DOHH2 (cell line): Measurements from ENCODE around the gene LRRC4C.

Experiments used
- H3F3A ChIP-seq: fragments of 200-600 bp; sonication (generic), shearing (Covaris generic); 2 replicates; pipeline ENCODE4 v1.6.0; 2016; ENCODE audit warnings: antibody characterized with exemption, mild to moderate bottlenecking; ENCODE audit not compliant: control insufficient read depth, insufficient read depth
- H3K27ac ChIP-seq: fragments of 200-600 bp; sonication (generic); 2 replicates; pipeline ENCODE4 v1.5.1; 2014; ENCODE audit warnings: low read depth, mild to moderate bottlenecking, low read length, moderate library complexity
- H3K27me3 ChIP-seq: fragments of 200-600 bp; sonication (generic); 2 replicates; pipeline ENCODE4 v1.6.1; 2014; ENCODE audit warnings: mild to moderate bottlenecking, low read length, mixed read lengths; ENCODE audit not compliant: control insufficient read depth
- H3K36me3 ChIP-seq: fragments of 200-600 bp; sonication (generic); 2 replicates; pipeline ENCODE4 v1.6.1; 2014; ENCODE audit warnings: mild to moderate bottlenecking, low read length, moderate library complexity, mixed read lengths; ENCODE audit not compliant: control insufficient read depth
- H3K4me1 ChIP-seq: fragments of 200-600 bp; sonication (generic); 2 replicates; pipeline ENCODE4 v1.6.1; 2014; ENCODE audit warnings: mild to moderate bottlenecking, low read length, mixed read lengths; ENCODE audit not compliant: control insufficient read depth
- H3K4me2 ChIP-seq: fragments of 200-600 bp; sonication (generic); 2 replicates; pipeline ENCODE4 v1.6.0; 2014; ENCODE audit warnings: mild to moderate bottlenecking, low read length, moderate library complexity
- H3K4me3 ChIP-seq: fragments of 200-600 bp; sonication (generic); 2 replicates; pipeline ENCODE4 v1.5.1; 2014; ENCODE audit warnings: mild to moderate bottlenecking, low read length, mixed read lengths
- H3K79me2 ChIP-seq: fragments of 200-600 bp; sonication (generic); 2 replicates; pipeline ENCODE4 v1.6.1; 2014; ENCODE audit warnings: mild to moderate bottlenecking, low read length, mixed read lengths; ENCODE audit not compliant: control insufficient read depth
- H3K9me2 ChIP-seq: fragments of 200-600 bp; sonication (generic); replicated peaks from 2 replicates; pipeline ENCODE4 v1.6.1; 2014; ENCODE audit warnings: mild to moderate bottlenecking, low read length, mixed read lengths; ENCODE audit not compliant: control insufficient read depth
- H3K9me3 ChIP-seq: fragments of 200-600 bp; sonication (generic); 2 replicates; pipeline ENCODE4 v1.6.1; 2014; ENCODE audit warnings: antibody characterized with exemption, low read length, mixed read lengths; ENCODE audit not compliant: control insufficient read depth, insufficient read depth
- H4K20me1 ChIP-seq: fragments of 200-600 bp; sonication (generic); 2 replicates; pipeline ENCODE4 v1.6.0; 2014; ENCODE audit warnings: low read depth, mild to moderate bottlenecking, antibody characterized with exemption, low read length, moderate library complexity; ENCODE audit not compliant: control insufficient read depth, insufficient read depth
- CTCF ChIP-seq: fragments of 200-600 bp; sonication (generic); IDR thresholded peaks from one replicate; pipeline ENCODE4 v1.5.1; 2014; ENCODE audit warnings: antibody characterized with exemption, mild to moderate bottlenecking, low read depth, low read length; ENCODE audit not compliant: poor library complexity, severe bottlenecking
- EZH2phosphoT487 ChIP-seq: fragments of 200-600 bp; sonication (generic); IDR thresholded peaks from 2 replicates; pipeline ENCODE4 v1.6.1; 2017; ENCODE audit warnings: borderline replicate concordance, mild to moderate bottlenecking, antibody characterized with exemption, low read length, moderate library complexity, mixed read lengths

LRRC4C gene

GRCh38 chr11:41320238-41320637 lies 139.2 kb downstream of the LRRC4C start:
- Histone ChIP-seq H3K4me3 (no peak overlapping the region), H3K36me3 (no peaks in the 10 kb centered on the region), H3F3A (no peaks in the 10 kb centered on the region), H3K4me2 (no peak overlapping the region), H4K20me1 (no peaks in the 10 kb centered on the region), H3K9me3 (no peaks in the 10 kb centered on the region), H3K9me2 (no peaks in the 10 kb centered on the region), H3K27me3 (no peaks in the 10 kb centered on the region), H3K4me1 (no peaks in the 10 kb centered on the region), H3K27ac (no peak overlapping the region), H3K79me2 (no peaks in the 10 kb centered on the region)
- no peak for TF ChIP-seq CTCF
- no peak for TF ChIP-seq EZH2phosphoT487

- TF ChIP-seq EZH2phosphoT487: no peak
- no peak for TF ChIP-seq CTCF
These were observed 140.0 kb downstream of the LRRC4C start for GRCh38 chr11:41319434-41319833.

GRCh38 chr11:41316751-41317150 lies 142.7 kb downstream of the LRRC4C start:
- Histone ChIP-seq H3K9me2 (no peaks in the 10 kb centered on the region), H3K79me2 (no peaks in the 10 kb centered on the region), H3K4me3 (no peak overlapping the region), H3K4me1 (no peaks in the 10 kb centered on the region), H3K4me2 (no peak overlapping the region), H3K27ac (no peak overlapping the region), H3K9me3 (no peaks in the 10 kb centered on the region), H3K27me3 (no peaks in the 10 kb centered on the region), H3K36me3 (no peaks in the 10 kb centered on the region), H3F3A (no peaks in the 10 kb centered on the region), H4K20me1 (no peaks in the 10 kb centered on the region)
- TF ChIP-seq EZH2phosphoT487: no peak
- TF ChIP-seq CTCF: no peak

More at GRCh38 chr11:41319434-41319833, 140.0 kb downstream of the LRRC4C start:
- Histone ChIP-seq H3K36me3 (no peaks in the 10 kb centered on the region), H3K9me3 (no peaks in the 10 kb centered on the region), H4K20me1 (no peaks in the 10 kb centered on the region), H3K4me2 (no peak overlapping the region), H3K79me2 (no peaks in the 10 kb centered on the region), H3K4me3 (no peak overlapping the region), H3K4me1 (no peaks in the 10 kb centered on the region), H3K9me2 (no peaks in the 10 kb centered on the region), H3K27ac (no peak overlapping the region), H3K27me3 (no peaks in the 10 kb centered on the region), H3F3A (no peaks in the 10 kb centered on the region)
